Body of pancreas (tissue), 4 donors: ENCODE data around the gene MALT1. TPM values are rescaled to one million over a fixed set of nuclear protein-coding genes. Genes with fewer than 3 reads are reported as not detected.

Experiments
- ATAC-seq: fragments of 150-250 bp; one replicate; pipeline ENCODE4 v1.9.1; 2016
- DNase-seq, 4 donors: peaks; one replicate each; pipeline ENCODE4 v3.0.0-alpha.2; 2019
- H3K27ac ChIP-seq, 4 donors: fragments of 200-600 bp; sonication (generic); 1 replicate in 3 of 4; 2 replicates in 1 of 4; pipeline versions ENCODE4 v1.5.1 to v1.6.1; 2016 to 2019; ENCODE audit warnings: mild to moderate bottlenecking in 1 of 4, mixed read lengths in 1 of 4, moderate library complexity in 1 of 4
- H3K27me3 ChIP-seq, 2 donors: fragments of 200-600 bp; sonication (generic); one replicate each; pipeline ENCODE4 v1.6.0; 2016; ENCODE audit warnings: mild to moderate bottlenecking in 1 of 2
- H3K36me3 ChIP-seq, 2 donors: fragments of 200-600 bp; sonication (generic); replicated peaks in 1 of 2; 2 replicates each; pipeline ENCODE4 v1.5.1; 2016; ENCODE audit warnings: low read depth in 2 of 2; ENCODE audit not compliant: insufficient read depth in 1 of 2
- H3K4me1 ChIP-seq: fragments of 200-600 bp; sonication (generic); one replicate; pipeline ENCODE4 v1.6.0; 2016
- H3K4me3 ChIP-seq, 2 donors: fragments of 200-600 bp; sonication (generic); 1 replicate in 1 of 2; 2 replicates in 1 of 2; pipeline ENCODE4 v1.5.1; 2016 to 2019
- H3K9me3 ChIP-seq, 3 donors: fragments of 200-600 bp; sonication (generic); 1 replicate in 2 of 3; 2 replicates in 1 of 3; pipeline ENCODE4 v1.5.1; 2016
- POLR2A ChIP-seq, 3 donors: fragments of 450-650 bp; IDR thresholded peaks; one replicate each; pipeline ENCODE4 v1.6.1; 2016; ENCODE audit warnings: antibody characterized with exemption in 3 of 3, mild to moderate bottlenecking in 2 of 3
- WGBS, 2 donors: methylation state at CpG; one replicate each; pipeline ENCODE4 v1.1.5; 2017; 5-methylcytosine and 5-hydroxymethylcytosine counted together
- intact Hi-C: fragments of 100-400 bp; cut with DNase I; formaldehyde crosslinking; loops from one replicate; pipeline ENCODE4 v1.15.1; 2023
- total RNA-seq, 2 donors: library from RNA; depleted of rRNA; stranded (reverse); fragments of >200 nt; gene quantifications; one replicate each; pipeline ENCODE4 v1.1.0, GENCODE V29; 2016
- TF ChIP-seq, protein P1 (sequence below), 7 experiments: fragments of 450-650 bp in 4 of 7; fragments of 200-600 bp in 3 of 7; sonication (generic) in 3 of 7; IDR thresholded peaks; one replicate each; pipeline ENCODE4 v1.5.1; 2016 to 2019; ENCODE audit warnings: antibody characterized with exemption in 7 of 7

Gene MALT1
- total RNA-seq, 2 donors from 2014 or later: 9.6 to 14.5 TPM

DNA sequence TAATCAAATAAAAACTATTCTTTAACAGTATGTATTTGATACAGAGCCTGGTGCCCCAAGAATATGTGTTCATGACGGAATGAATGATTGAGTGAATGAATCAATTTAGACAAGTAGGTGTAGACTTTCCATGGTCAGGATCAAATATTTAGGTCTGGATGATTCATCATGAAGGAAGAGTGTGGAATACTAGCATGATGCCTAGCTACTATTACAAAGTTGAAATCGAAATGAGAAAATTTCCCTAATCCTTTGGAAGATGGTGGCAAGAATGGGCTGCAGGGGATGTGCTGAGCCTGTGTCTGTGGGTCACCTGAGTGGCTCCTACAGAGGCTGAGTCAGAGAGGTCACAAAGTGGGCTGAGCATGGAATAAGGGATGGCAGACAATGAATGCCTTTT is 3.1 kb upstream of the MALT1 start:
- Histone ChIP-seq H3K36me3 (no peaks in the 10 kb centered on the region), H3K27ac (no peak overlapping the region), H3K9me3 (no peaks in the 10 kb centered on the region), H3K4me3 (no peak overlapping the region), H3K4me1 (peaks cover 18% of the 10 kb centered on the region), H3K27me3 (no peaks in the 10 kb centered on the region)
- no peak for ATAC-seq
- DNase-seq: no peak
- TF ChIP-seq POLR2A (IDR thresholded peaks at IDR 0.05): no peak
- TF ChIP-seq, protein P1, sequence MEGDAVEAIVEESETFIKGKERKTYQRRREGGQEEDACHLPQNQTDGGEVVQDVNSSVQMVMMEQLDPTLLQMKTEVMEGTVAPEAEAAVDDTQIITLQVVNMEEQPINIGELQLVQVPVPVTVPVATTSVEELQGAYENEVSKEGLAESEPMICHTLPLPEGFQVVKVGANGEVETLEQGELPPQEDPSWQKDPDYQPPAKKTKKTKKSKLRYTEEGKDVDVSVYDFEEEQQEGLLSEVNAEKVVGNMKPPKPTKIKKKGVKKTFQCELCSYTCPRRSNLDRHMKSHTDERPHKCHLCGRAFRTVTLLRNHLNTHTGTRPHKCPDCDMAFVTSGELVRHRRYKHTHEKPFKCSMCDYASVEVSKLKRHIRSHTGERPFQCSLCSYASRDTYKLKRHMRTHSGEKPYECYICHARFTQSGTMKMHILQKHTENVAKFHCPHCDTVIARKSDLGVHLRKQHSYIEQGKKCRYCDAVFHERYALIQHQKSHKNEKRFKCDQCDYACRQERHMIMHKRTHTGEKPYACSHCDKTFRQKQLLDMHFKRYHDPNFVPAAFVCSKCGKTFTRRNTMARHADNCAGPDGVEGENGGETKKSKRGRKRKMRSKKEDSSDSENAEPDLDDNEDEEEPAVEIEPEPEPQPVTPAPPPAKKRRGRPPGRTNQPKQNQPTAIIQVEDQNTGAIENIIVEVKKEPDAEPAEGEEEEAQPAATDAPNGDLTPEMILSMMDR (IDR thresholded peaks at IDR 0.05): no peak
- 54 to 70% methylated on average over 2 of the region's 2 CpGs for WGBS, 2 donors
- intact Hi-C loops: no loop called here

DNA sequence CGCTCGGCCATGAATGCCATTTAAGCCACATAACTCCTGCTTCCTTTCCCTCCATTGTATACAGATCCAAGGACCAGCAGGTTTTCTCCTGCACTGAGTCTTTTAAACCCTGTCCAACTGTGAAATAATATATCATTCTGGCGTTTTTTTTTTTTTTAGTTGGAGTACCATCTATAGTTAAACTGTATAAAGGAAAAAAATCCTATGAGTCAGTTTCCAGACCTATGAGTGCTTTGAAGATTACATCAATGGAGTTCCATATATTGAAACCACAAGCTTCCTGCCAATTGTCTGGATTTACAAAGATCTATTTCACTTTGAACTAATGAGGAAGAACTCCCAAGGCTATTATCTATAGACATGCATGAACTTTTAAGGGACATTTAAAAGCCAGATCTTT is 2.4 kb upstream of the MALT1 start:
- Histone ChIP-seq H3K27me3 (no peaks in the 10 kb centered on the region), H3K4me1 (peaks cover 20% of the 10 kb centered on the region), H3K4me3 (no peak overlapping the region), H3K9me3 (no peaks in the 10 kb centered on the region), H3K27ac (no peak overlapping the region), H3K36me3 (no peaks in the 10 kb centered on the region)
- TF ChIP-seq, protein P1 (IDR thresholded peaks at IDR 0.05): no peak
- TF ChIP-seq POLR2A (IDR thresholded peaks at IDR 0.05): no peak
- DNase-seq: no peak
- WGBS, 2 donors: 44 to 64% methylated on average over 3 of the region's 3 CpGs
- no peak for ATAC-seq
- intact Hi-C loops: no loop called here

DNA sequence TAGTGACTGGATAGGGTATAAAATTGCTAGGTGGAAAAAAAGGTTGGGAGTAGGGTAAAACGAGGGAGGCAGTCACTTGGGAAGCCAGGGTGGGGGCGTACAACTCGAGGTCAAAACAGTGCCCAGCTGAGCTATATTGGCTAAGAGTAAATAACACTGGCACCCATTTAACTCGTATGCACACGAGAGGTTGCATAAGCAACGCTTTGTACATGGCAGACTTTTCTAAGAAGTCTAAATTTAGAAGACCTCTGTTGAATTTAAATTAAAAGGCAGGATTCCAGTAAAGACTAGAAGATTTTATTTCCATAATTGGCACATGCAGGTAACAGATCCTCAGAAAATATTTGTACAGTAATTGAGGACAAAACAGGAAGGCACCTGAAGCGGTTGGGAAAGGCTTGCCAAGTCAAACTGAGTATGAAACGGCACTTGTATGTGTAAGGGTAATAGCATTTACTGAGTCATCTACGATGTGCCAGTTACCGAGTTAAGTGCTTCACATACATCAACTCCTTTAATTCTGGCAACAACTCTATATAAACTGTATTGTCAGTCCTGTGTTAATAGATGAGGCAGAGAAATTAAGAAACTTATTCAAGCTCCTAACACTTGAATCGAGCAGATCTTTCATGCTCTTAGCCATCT is 1.4 kb upstream of the MALT1 start:
- Histone ChIP-seq H3K4me1 (peaks cover 20% of the 10 kb centered on the region), H3K27ac (peak overlapping the region in 1 of 4 donors; percentile 91), H3K4me3 (no peak overlapping the region), H3K36me3 (no peaks in the 10 kb centered on the region), H3K27me3 (no peaks in the 10 kb centered on the region), H3K9me3 (no peaks in the 10 kb centered on the region)
- ATAC-seq (no peak), DNase-seq (no peak)
- TF ChIP-seq, protein P1 (IDR thresholded peaks at IDR 0.05): no peak
- no peak for TF ChIP-seq POLR2A (IDR thresholded peaks at IDR 0.05)
- intact Hi-C loops: no loop called here
- WGBS, 2 donors: 61 to 62% methylated on average over 11 of the region's 11 CpGs

DNA sequence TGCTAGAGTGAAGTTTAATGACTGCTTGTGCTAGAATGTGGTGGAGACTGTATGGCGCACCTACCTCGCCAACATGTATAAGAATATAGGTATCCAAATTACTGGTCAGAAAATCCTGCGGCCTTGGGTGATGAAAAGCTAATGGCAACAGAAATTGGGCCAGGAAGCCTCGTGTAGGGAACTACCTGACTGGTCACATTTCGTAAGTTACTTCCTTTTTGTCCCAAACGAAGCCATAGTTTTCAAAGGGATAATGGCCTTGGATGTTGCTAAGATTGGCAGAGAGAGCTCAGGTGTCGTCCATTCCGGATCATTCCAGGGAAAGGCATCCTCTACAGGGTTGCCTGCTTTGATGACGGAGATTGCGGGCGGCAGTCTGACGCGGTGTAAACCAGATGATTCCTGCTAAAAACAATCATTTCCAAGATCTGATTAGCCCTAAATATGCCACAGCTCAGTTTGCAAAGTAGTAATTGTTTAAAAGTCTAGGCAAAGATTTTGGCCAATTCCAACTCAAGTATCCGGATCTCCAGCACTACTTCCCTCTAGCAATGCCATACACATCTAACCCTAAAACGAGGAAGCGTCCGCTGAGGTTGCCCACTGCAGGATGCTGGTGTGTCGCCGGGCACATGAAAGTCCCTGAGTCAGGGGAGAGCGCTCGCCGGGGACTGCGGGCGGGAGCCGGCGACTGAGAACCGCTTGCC is 708 bp upstream of the MALT1 start:
- no peak for DNase-seq
- intact Hi-C loops: no loop called here
- ATAC-seq: no peak

More for the DNA sequence above, 708 bp upstream of the MALT1 start:
- H3K4me3 ChIP-seq: peak overlapping the region in 1 of 2 donors; percentile 47
- H3K36me3 ChIP-seq: no peaks in the 10 kb centered on the region
- peak overlapping the region; percentile 83 to 97 (median 94) for H3K27ac ChIP-seq
- H3K27me3 ChIP-seq: no peaks in the 10 kb centered on the region
- no peaks in the 10 kb centered on the region for H3K9me3 ChIP-seq
- 16 to 26% methylated on average over 19 to 27 of the region's 27 CpGs for WGBS, 2 donors
- no peak for TF ChIP-seq POLR2A (IDR thresholded peaks at IDR 0.05)
- TF ChIP-seq, protein P1 (IDR thresholded peaks at IDR 0.05): no peak
- H3K4me1 ChIP-seq: peaks cover 20% of the 10 kb centered on the region
